Activated effector memory CD4-positive, alpha-beta T cell treated with Interleukin-2 at 50 U/mL for 16 hours (primary cell): ENCODE measurements around the gene LONRF2.

Experiments
- DNase-seq: peaks from one replicate; pipeline ENCODE4 v3.0.0-alpha.2; 2020

Gene LONRF2

GRCh38 chr2:100230754-100231153, 91.5 kb downstream of the LONRF2 start:
- no peak for DNase-seq

- no peak for DNase-seq
These were observed 93.3 kb downstream of the LONRF2 start for GRCh38 chr2:100228967-100229366.

- no peak for DNase-seq
These were observed 93.9 kb downstream of the LONRF2 start for GRCh38 chr2:100228415-100228814.

- DNase-seq: no peak
These were observed 97.2 kb downstream of the LONRF2 start for GRCh38 chr2:100224988-100225710.

- DNase-seq: no peak
These were observed 98.8 kb downstream of the LONRF2 start for GRCh38 chr2:100223502-100223901.
